Bronchial epithelial cell (primary cell): Measurements from ENCODE around the gene RUNX3. TPM values are rescaled to one million over a fixed set of nuclear protein-coding genes. Genes with fewer than 3 reads are reported as not detected.
A peak's percentile ranks its signal among the peaks of the same experiment; 100 is the strongest.
"Not testable (repeated sequence)": the region's sequence is repeated elsewhere in the genome, so short reads cannot be mapped to it uniquely, and the experiment has no call there.

Experiments
- DNase-seq: peaks from one replicate; pipeline ENCODE4 v3.0.0-alpha.2; 2010; ENCODE audit warnings: low read depth
- FAIRE-seq: peaks from 2 replicates; lab custom pipeline; 2011; peaks lifted over from hg19 to GRCh38; lab: Jason Lieb, UNC
- H3K27me3 ChIP-seq: 2 replicates; pipeline ENCODE4 v1.5.1; 2011; ENCODE audit warnings: low read length; ENCODE audit not compliant: control insufficient read depth, insufficient read depth
- H3K36me3 ChIP-seq: 2 replicates; pipeline ENCODE4 v1.5.1; 2011; ENCODE audit warnings: low read length; ENCODE audit not compliant: control insufficient read depth, insufficient read depth
- H3K4me3 ChIP-seq: 2 replicates; pipeline ENCODE4 v1.5.1; 2011; ENCODE audit warnings: mild to moderate bottlenecking, low read depth, low read length, control low read depth
- CTCF ChIP-seq: IDR thresholded peaks from 2 replicates; pipeline ENCODE4 v1.5.1; 2011; ENCODE audit warnings: mild to moderate bottlenecking, moderate library complexity, low read length, control low read depth, inconsistent platforms; ENCODE audit not compliant: insufficient read depth, severe bottlenecking
- total RNA-seq: library from RNA; depleted of rRNA; stranded (reverse); fragments of >200 nt; gene quantifications from 2 replicates; pipeline ENCODE4 v1.2.1, GENCODE V29; 2014

The RUNX3 gene
- total RNA-seq: 0.13 and 0.26 TPM in 2 replicates

- TF ChIP-seq CTCF: no peak
- H3K4me3 ChIP-seq: peak within 1 kb of the TSS; percentile 22
- no peak for FAIRE-seq
- H3K36me3 ChIP-seq: no peaks in the 10 kb centered on the region
- DNase-seq: no peak
- peaks cover 64% of the 10 kb centered on the region for H3K27me3 ChIP-seq
Observed at GRCh38 chr1:24930260-24931145, at the start of gene RUNX3. Gene RUNX3, minus strand, starts transcription at chr1:24930276. Its CDS starts 408 bp downstream, at chr1:24929868.

- not testable (repeated sequence) for FAIRE-seq, H3K4me3 ChIP-seq, H3K27me3 ChIP-seq, DNase-seq, H3K36me3 ChIP-seq
Observed at GRCh38 chr1:24979232-24979631, 49.2 kb upstream of the RUNX3 start.

- DNase-seq: no peak
- no peak for FAIRE-seq
- no peak overlapping the region for H3K4me3 ChIP-seq
Observed at GRCh38 chr1:24978383-24979032, 48.4 kb upstream of the RUNX3 start.

GRCh38 chr1:24975391-24975790, 45.3 kb upstream of the RUNX3 start:
- Histone ChIP-seq H3K4me3 (no peak overlapping the region), H3K36me3 (no peaks in the 10 kb centered on the region), H3K27me3 (no peaks in the 10 kb centered on the region)
- TF ChIP-seq CTCF: no peak
- DNase-seq (no peak), FAIRE-seq (no peak)

More at GRCh38 chr1:24978383-24979032, 48.4 kb upstream of the RUNX3 start:
- Histone ChIP-seq H3K36me3 (no peaks in the 10 kb centered on the region), H3K27me3 (no peaks in the 10 kb centered on the region)
- TF ChIP-seq CTCF: no peak

GRCh38 chr1:24973315-24973714, 43.2 kb upstream of the RUNX3 start:
- TF ChIP-seq CTCF: no peak
- Histone ChIP-seq H3K36me3 (no peaks in the 10 kb centered on the region), H3K4me3 (no peak overlapping the region), H3K27me3 (no peaks in the 10 kb centered on the region)
- no peak for DNase-seq
- no peak for FAIRE-seq

GRCh38 chr1:24972915-24973242, 42.8 kb upstream of the RUNX3 start:
- Histone ChIP-seq H3K4me3 (no peak overlapping the region), H3K36me3 (no peaks in the 10 kb centered on the region), H3K27me3 (no peaks in the 10 kb centered on the region)
- DNase-seq (no peak), FAIRE-seq (peak; percentile 76)
- TF ChIP-seq CTCF: no peak
